Measurements from ENCODE around the gene ATG4D. TPM values are rescaled to one million over a fixed set of nuclear protein-coding genes. Genes with fewer than 3 reads are reported as not detected.
A peak's percentile ranks its signal among the peaks of the same experiment; 100 is the strongest.

The ATG4D gene
- polyA plus RNA-seq, 1 of the 3 experiments (the other 2 are of a cell fraction), result 22.6 TPM

GRCh38 chr19:10500247-10500592 lies 43.5 kb upstream of the ATG4D start:
- Histone ChIP-seq H3K4me2 (no peak overlapping the region), H4K20me1 (ENCODE audit: insufficient read depth) (peaks cover 8% of the 10 kb centered on the region; the same call in 1 of the 2 replicates), H3K4me3 (ENCODE audit: low read depth in 2 of 2, low read length in 1 of 2) (no peak overlapping the region), H2AFZ (ENCODE audit: low read depth) (no peak overlapping the region), H3K4me1 (ENCODE audit: control insufficient read depth in 1 of 2, insufficient read depth in 2 of 2, low read depth in 1 of 2, low read length in 1 of 2) (peaks cover 3 to 4% of the 10 kb centered on the region in 2 experiments; a peak in 1 of 4 replicates), H3K27me3 (ENCODE audit: insufficient read depth) (no peaks in the 10 kb centered on the region), H3K9me2 (no peaks in the 10 kb centered on the region), H3K79me2 (ENCODE audit: insufficient read depth) (peaks cover 73% of the 10 kb centered on the region), H3K9ac (no peak overlapping the region), H3K36me3 (replicated peaks in 1 of 2; ENCODE audit: control insufficient read depth in 1 of 2, insufficient read depth in 2 of 2, low read length in 1 of 2) (peaks cover 8 to 21% of the 10 kb centered on the region in 2 experiments), H3F3A (replicated peaks; ENCODE audit: insufficient read depth) (peaks cover 5% of the 10 kb centered on the region), H3K27ac (ENCODE audit: low read depth in 2 of 2, low read length in 1 of 2) (no peak overlapping the region), H3K9me3 (no peaks in the 10 kb centered on the region)
- POLR2A ChIA-PET, result no interaction called here
- WGBS (ENCODE audit: low lambda C conversion rate), result 93% methylated on average over 2 of the region's 2 CpGs
- CTCF ChIA-PET, result interaction anchor here (1.1 to 1.9 kb wide), 2 partner anchors 10 to 12 kb away, joined by 3 to 10 read pairs; no protein-coding TSS in a partner anchor
- TF ChIP-seq CHD2 (IDR thresholded peaks at IDR 0.05; ENCODE audit: low read length, partially characterized antibody), result no peak
- no peak for DNase-seq

GRCh38 chr19:10501971-10502523 lies 41.7 kb upstream of the ATG4D start:
- DNase-seq, result peak; percentile 90
- TF ChIP-seq NRF1 (IDR thresholded peaks at IDR 0.05; ENCODE audit: low read depth, low read length) (peak; percentile 65), CHD2 (IDR thresholded peaks at IDR 0.05; ENCODE audit: low read length, partially characterized antibody) (no peak), YY1 (IDR thresholded peaks at IDR 0.05; ENCODE audit: low read depth) (no peak), SIN3A (IDR thresholded peaks at IDR 0.05; ENCODE audit: borderline replicate concordance, low read depth, low read length) (no peak), USF1 (IDR thresholded peaks at IDR 0.05; ENCODE audit: borderline replicate concordance, low read depth) (no peak), FOXJ3 (CRISPR knock-in tag; IDR thresholded peaks at IDR 0.05) (peak; percentile 57; the same call in 1 of the 2 replicates), MEF2A (IDR thresholded peaks at IDR 0.05; ENCODE audit: borderline replicate concordance, low read depth) (0 out of 2 replicates have a peak, but pooled peaks have one; percentile 24), TCF12 (IDR thresholded peaks at IDR 0.05) (peak; percentile 8; the same call in 1 of the 2 replicates), EP300 (IDR thresholded peaks at IDR 0.05; ENCODE audit: borderline replicate concordance in 1 of 2, low read depth in 1 of 2, low read length in 1 of 2) (no peak), EZH2phosphoT487 (IDR thresholded peaks at IDR 0.05; ENCODE audit: borderline replicate concordance, low read depth) (no peak), GABPA (IDR thresholded peaks at IDR 0.05; ENCODE audit: low read depth) (no peak), RFX5 (IDR thresholded peaks at IDR 0.05; ENCODE audit: low read length) (no peak), NFIC (IDR thresholded peaks at IDR 0.05; ENCODE audit: borderline replicate concordance) (0 out of 2 replicates have a peak, but pooled peaks have one; percentile 51), MXI1 (IDR thresholded peaks at IDR 0.05; ENCODE audit: low read depth, low read length) (peak; percentile 39; the same call in 1 of the 2 replicates), GATA2 (CRISPR knock-in tag; IDR thresholded peaks at IDR 0.05) (no peak), RCOR1 (IDR thresholded peaks at IDR 0.05; ENCODE audit: low read length) (no peak), SMC3 (IDR thresholded peaks at IDR 0.05; ENCODE audit: low read depth, low read length) (no peak), ELF1 (IDR thresholded peaks at IDR 0.05) (no peak), TAF1 (IDR thresholded peaks at IDR 0.05; ENCODE audit: borderline replicate concordance, low read depth, low read length) (no peak), RXRA (IDR thresholded peaks at IDR 0.05; ENCODE audit: borderline replicate concordance, low read depth) (no peak; the same call in 1 of the 2 replicates), JUND (IDR thresholded peaks at IDR 0.05) (no peak)
- TF ChIP-seq, protein P1, sequence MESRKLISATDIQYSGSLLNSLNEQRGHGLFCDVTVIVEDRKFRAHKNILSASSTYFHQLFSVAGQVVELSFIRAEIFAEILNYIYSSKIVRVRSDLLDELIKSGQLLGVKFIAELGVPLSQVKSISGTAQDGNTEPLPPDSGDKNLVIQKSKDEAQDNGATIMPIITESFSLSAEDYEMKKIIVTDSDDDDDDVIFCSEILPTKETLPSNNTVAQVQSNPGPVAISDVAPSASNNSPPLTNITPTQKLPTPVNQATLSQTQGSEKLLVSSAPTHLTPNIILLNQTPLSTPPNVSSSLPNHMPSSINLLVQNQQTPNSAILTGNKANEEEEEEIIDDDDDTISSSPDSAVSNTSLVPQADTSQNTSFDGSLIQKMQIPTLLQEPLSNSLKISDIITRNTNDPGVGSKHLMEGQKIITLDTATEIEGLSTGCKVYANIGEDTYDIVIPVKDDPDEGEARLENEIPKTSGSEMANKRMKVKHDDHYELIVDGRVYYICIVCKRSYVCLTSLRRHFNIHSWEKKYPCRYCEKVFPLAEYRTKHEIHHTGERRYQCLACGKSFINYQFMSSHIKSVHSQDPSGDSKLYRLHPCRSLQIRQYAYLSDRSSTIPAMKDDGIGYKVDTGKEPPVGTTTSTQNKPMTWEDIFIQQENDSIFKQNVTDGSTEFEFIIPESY (IDR thresholded peaks at IDR 0.05; ENCODE audit: borderline replicate concordance, low read depth), result no peak
- TF ChIP-seq, protein P2, sequence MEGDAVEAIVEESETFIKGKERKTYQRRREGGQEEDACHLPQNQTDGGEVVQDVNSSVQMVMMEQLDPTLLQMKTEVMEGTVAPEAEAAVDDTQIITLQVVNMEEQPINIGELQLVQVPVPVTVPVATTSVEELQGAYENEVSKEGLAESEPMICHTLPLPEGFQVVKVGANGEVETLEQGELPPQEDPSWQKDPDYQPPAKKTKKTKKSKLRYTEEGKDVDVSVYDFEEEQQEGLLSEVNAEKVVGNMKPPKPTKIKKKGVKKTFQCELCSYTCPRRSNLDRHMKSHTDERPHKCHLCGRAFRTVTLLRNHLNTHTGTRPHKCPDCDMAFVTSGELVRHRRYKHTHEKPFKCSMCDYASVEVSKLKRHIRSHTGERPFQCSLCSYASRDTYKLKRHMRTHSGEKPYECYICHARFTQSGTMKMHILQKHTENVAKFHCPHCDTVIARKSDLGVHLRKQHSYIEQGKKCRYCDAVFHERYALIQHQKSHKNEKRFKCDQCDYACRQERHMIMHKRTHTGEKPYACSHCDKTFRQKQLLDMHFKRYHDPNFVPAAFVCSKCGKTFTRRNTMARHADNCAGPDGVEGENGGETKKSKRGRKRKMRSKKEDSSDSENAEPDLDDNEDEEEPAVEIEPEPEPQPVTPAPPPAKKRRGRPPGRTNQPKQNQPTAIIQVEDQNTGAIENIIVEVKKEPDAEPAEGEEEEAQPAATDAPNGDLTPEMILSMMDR (IDR thresholded peaks at IDR 0.05), result 0 out of 2 replicates have a peak, but pooled peaks have one; percentile 18
- TF ChIP-seq, protein P3, sequence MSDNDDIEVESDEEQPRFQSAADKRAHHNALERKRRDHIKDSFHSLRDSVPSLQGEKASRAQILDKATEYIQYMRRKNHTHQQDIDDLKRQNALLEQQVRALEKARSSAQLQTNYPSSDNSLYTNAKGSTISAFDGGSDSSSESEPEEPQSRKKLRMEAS (IDR thresholded peaks at IDR 0.05; ENCODE audit: low read depth), result no peak

More at GRCh38 chr19:10501971-10502523, 41.7 kb upstream of the ATG4D start:
- no peaks in the 10 kb centered on the region for H3K9me2 ChIP-seq
- H3K9me3 ChIP-seq, result no peaks in the 10 kb centered on the region
- H3K4me3 ChIP-seq (ENCODE audit: low read depth in 2 of 2, low read length in 1 of 2), result peak overlapping the region; percentile 66 to 88
- peak overlapping the region; percentile 92 to 94 for H3K27ac ChIP-seq (ENCODE audit: low read depth in 2 of 2, low read length in 1 of 2)
- peak overlapping the region; percentile 99 for H3K9ac ChIP-seq
- peaks cover 7% of the 10 kb centered on the region; the same call in 1 of the 2 replicates for H4K20me1 ChIP-seq (ENCODE audit: insufficient read depth)
- H3K4me1 ChIP-seq (ENCODE audit: control insufficient read depth in 1 of 2, insufficient read depth in 2 of 2, low read depth in 1 of 2, low read length in 1 of 2), result peaks cover 3 to 4% of the 10 kb centered on the region in 2 experiments; a peak in 1 of 4 replicates
- CTCF ChIA-PET, result interaction anchor here (1.9 kb wide), 1 partner anchor 12 kb away, joined by 10 read pairs; no protein-coding TSS in a partner anchor
- peaks cover 8 to 17% of the 10 kb centered on the region in 2 experiments for H3K36me3 ChIP-seq (replicated peaks in 1 of 2; ENCODE audit: control insufficient read depth in 1 of 2, insufficient read depth in 2 of 2, low read length in 1 of 2)
- peak overlapping the region; percentile 95 for H2AFZ ChIP-seq (ENCODE audit: low read depth)
- no peaks in the 10 kb centered on the region for H3K27me3 ChIP-seq (ENCODE audit: insufficient read depth)
- H3F3A ChIP-seq (replicated peaks; ENCODE audit: insufficient read depth), result peaks cover 11% of the 10 kb centered on the region
- 3% methylated on average over 14 of the region's 35 CpGs for WGBS (ENCODE audit: low lambda C conversion rate)
- POLR2A ChIA-PET, result interaction anchor here (0.6 kb wide), 1 partner anchor 305 kb away, joined by 3 read pairs; no protein-coding TSS in a partner anchor
- peaks cover 55% of the 10 kb centered on the region for H3K79me2 ChIP-seq (ENCODE audit: insufficient read depth)
- peak overlapping the region; percentile 83 for H3K4me2 ChIP-seq

Data from SK-N-SH (cell line).